Cardiac fibroblast (primary cell): Measurements from ENCODE around the gene SFT2D2.
A peak's percentile ranks its signal among the peaks of the same experiment; 100 is the strongest.

Source experiments
- DNase-seq, 2 donors: peaks; one replicate each; pipeline versions ENCODE4 v3.0.0 to v3.0.0-alpha.2; 2010; ENCODE audit warnings: low read depth in 2 of 2
- H3K4me3 ChIP-seq, 2 donors: replicated peaks in 1 of 2; 1 replicate in 1 of 2; 2 replicates in 1 of 2; pipeline ENCODE4 v1.5.1; 2011; ENCODE audit warnings: low read depth in 2 of 2, low read length in 2 of 2, mild to moderate bottlenecking in 2 of 2, moderate library complexity in 1 of 2
- CTCF ChIP-seq: IDR thresholded peaks from one replicate; pipeline ENCODE4 v1.5.1; 2011; ENCODE audit warnings: low read depth, mild to moderate bottlenecking, low read length, inconsistent platforms

Gene SFT2D2

DNA sequence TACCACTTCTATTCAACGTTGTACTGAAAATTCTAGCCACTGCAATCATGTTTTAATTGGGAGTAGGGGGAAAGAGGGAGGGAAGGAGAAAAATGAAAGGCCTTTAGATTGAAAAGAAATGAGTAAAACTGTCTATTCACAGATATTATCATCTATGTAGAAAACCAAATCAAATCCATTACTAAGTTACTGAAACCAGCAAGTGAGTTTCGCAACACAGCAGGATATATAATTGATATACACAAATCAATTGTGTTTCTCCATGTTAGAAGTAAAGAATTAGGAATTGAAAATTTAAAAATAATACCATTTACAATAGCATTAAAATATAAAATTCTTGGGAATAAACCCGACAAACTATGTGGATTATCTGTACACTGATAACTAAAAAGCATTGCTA is 19.2 kb downstream of the SFT2D2 start:
- DNase-seq: no peak
- TF ChIP-seq CTCF: no peak
- H3K4me3 ChIP-seq: no peak overlapping the region

- H3K4me3 ChIP-seq: no peak overlapping the region
- no peak for TF ChIP-seq CTCF
- DNase-seq: peak in 1 of 2 donors; percentile 27
These were observed 20.7 kb downstream of the SFT2D2 start for GRCh38 chr1:168246506-168246905.

- H3K4me3 ChIP-seq: no peak overlapping the region
- no peak for TF ChIP-seq CTCF
- peak in 1 of 2 donors; percentile 29 for DNase-seq
These were observed 26.5 kb downstream of the SFT2D2 start for GRCh38 chr1:168252204-168252733.

- H3K4me3 ChIP-seq: no peak overlapping the region
- TF ChIP-seq CTCF: no peak
- DNase-seq: no peak
These were observed 30.4 kb downstream of the SFT2D2 start for GRCh38 chr1:168256164-168256563.

DNA sequence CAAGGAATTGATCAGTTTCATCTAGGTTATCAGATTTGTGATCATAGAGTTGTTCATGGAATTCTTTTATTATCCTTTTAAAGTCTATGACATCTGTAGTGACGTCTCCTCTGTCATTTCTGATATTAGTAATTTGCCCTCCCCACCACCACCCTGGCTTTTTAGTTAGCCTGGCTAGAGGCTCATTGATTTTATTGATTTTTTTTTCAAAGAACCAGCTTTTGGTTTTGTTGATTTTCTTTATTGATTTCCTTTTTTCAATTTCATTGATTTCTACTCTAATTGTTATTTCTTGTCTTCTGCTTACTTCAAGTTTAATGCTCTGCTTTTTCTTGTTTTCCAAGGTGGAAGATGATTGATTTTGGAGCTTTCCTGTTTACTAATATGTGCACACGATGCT is 31.6 kb downstream of the SFT2D2 start:
- no peak for TF ChIP-seq CTCF
- no peak for DNase-seq
- H3K4me3 ChIP-seq: no peak overlapping the region

DNA sequence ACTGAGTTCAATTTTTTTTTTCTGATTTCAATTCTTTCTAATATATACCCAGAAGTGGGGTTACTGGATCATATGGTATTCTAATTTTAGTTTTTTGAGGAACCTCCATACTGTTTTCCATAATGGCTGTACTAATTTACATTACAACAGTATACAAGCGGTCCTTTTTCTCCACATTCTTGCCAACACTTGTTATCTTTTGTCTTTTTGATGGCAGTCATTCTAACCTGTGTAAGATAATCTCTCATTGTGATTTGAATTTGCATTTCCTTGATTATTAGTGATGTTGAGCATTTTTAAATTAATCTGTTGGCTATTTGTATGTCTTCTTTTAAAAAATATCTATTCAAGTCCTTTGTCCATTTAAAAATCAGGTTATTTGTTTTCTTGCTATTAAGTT is 33.8 kb downstream of the SFT2D2 start:
- no peak for DNase-seq
- no peak overlapping the region for H3K4me3 ChIP-seq
- TF ChIP-seq CTCF: no peak

- no peak for DNase-seq
- H3K4me3 ChIP-seq: no peak overlapping the region
- no peak for TF ChIP-seq CTCF
These were observed 34.6 kb downstream of the SFT2D2 start for GRCh38 chr1:168260393-168260792.
